ENCODE results near the gene PEBP1. TPM values are rescaled to one million over a fixed set of nuclear protein-coding genes. Genes with fewer than 3 reads are reported as not detected.

The PEBP1 gene
- total and polyA plus RNA-seq, 10 of the 15 experiments (the other 5 are each of a cell fraction or from before 2014, with no cell fraction given), result 79.4 to 415 (median 206) TPM

- ChIA-PET RAD21 (ENCODE audit: unreplicated experiment) (no interaction called here), POLR2A (no interaction called here), SMC1A (ENCODE audit: uncharacterized antibody, unreplicated experiment) (no interaction called here), CTCF (interaction anchor here (1.3 kb wide), 1 partner anchor 32 kb away, joined by 3 read pairs; no protein-coding TSS in a partner anchor)
- Histone ChIP-seq H3K27me3 (replicated peaks in 1 of 2; ENCODE audit: control insufficient read depth in 2 of 2, insufficient read depth in 2 of 2, low read length in 1 of 2) (no peaks in the 10 kb centered on the region), H3K9ac (ENCODE audit: control insufficient read depth, insufficient read depth, low read length) (no peak overlapping the region), H4K20me1 (ENCODE audit: control insufficient read depth, insufficient read depth) (no peaks in the 10 kb centered on the region), H3K9me3 (replicated peaks; ENCODE audit: control insufficient read depth, insufficient read depth, low read length) (no peaks in the 10 kb centered on the region), H3K27ac (ENCODE audit: control insufficient read depth, insufficient read depth) (no peak overlapping the region), H2AFZ (ENCODE audit: control insufficient read depth, low read depth, low read length) (no peak overlapping the region), H3K4me1 (ENCODE audit: control insufficient read depth, insufficient read depth, low read length) (no peaks in the 10 kb centered on the region), H3K36me3 (ENCODE audit: control insufficient read depth in 2 of 2, insufficient read depth in 2 of 2, low read length in 1 of 2) (no peaks in the 10 kb centered on the region), H3K79me2 (ENCODE audit: control insufficient read depth, insufficient read depth, low read length) (no peaks in the 10 kb centered on the region), H3K4me2 (ENCODE audit: control insufficient read depth, insufficient read depth) (no peak overlapping the region), H3K4me3 (no peak overlapping the region)
- ATAC-seq (no peak), DNase-seq (ENCODE audit: low read depth, low spot score) (no peak), FAIRE-seq (no peak)
- 71% methylated on average over 9 of the region's 9 CpGs for WGBS (ENCODE audit: insufficient coverage, insufficient replicate concordance, low lambda C conversion rate, missing lambda C conversion rate)
- in situ Hi-C loops (cut with MboI) (no loop called here), intact Hi-C loops (cut with micrococcal nuclease; ENCODE audit: unreplicated experiment) (no loop called here)
- TF ChIP-seq FOS (IDR thresholded peaks at IDR 0.05; ENCODE audit: borderline replicate concordance, extremely low read depth, insufficient read length) (no peak), BCL3 (IDR thresholded peaks at IDR 0.05; ENCODE audit: borderline replicate concordance, insufficient read depth, low read depth, low read length, poor library complexity, severe bottlenecking) (no peak), STAT3 (IDR thresholded peaks at IDR 0.05; ENCODE audit: low read depth, low read length) (no peak), PML (IDR thresholded peaks at IDR 0.05; ENCODE audit: low read length) (no peak), SP1 (IDR thresholded peaks at IDR 0.05; ENCODE audit: low read depth, low read length) (no peak), NBN (IDR thresholded peaks at IDR 0.05) (no peak), HCFC1 (IDR thresholded peaks at IDR 0.05; ENCODE audit: low read length) (no peak), SPI1 (IDR thresholded peaks at IDR 0.05; ENCODE audit: borderline replicate concordance, insufficient read depth, low read depth, low read length) (no peak), SKIL (IDR thresholded peaks at IDR 0.05; ENCODE audit: low read depth, poor library complexity, severe bottlenecking) (no peak), MEF2B (IDR thresholded peaks at IDR 0.05; ENCODE audit: partially characterized antibody, poor library complexity, severe bottlenecking) (no peak), CEBPZ (IDR thresholded peaks at IDR 0.05; ENCODE audit: low read depth, low read length) (no peak), PBX3 (IDR thresholded peaks at IDR 0.05; ENCODE audit: insufficient replicate concordance, low read depth, low read length) (no peak), JUNB (IDR thresholded peaks at IDR 0.05) (no peak), SIN3A (IDR thresholded peaks at IDR 0.05; ENCODE audit: low read depth, low read length) (no peak), NFYA (IDR thresholded peaks at IDR 0.05; ENCODE audit: borderline replicate concordance, low read depth, low read length) (no peak), TCF7 (IDR thresholded peaks at IDR 0.05; ENCODE audit: borderline replicate concordance) (no peak)
- no TSS peak for BruUV-seq (replicated peaks)
Measured at GRCh38 chr12:118089782-118090181, 46.1 kb upstream of the PEBP1 start.

All from GM12878 (cell line).